ENCODE data around the gene PEAR1. TPM values are rescaled to one million over a fixed set of nuclear protein-coding genes. Genes with fewer than 3 reads are reported as not detected.

The PEAR1 gene
- total RNA-seq, 1 experiment from 2014 or later = 1.0 TPM

- Histone ChIP-seq H3K9me3 (replicated peaks) (no peaks in the 10 kb centered on the region), H3K36me3 (no peaks in the 10 kb centered on the region), H3K4me3 (no peak overlapping the region), H3K27me3 (replicated peaks) (no peaks in the 10 kb centered on the region), H3K4me1 (replicated peaks) (peaks cover 12% of the 10 kb centered on the region), H3K27ac (no peak overlapping the region)
- no peak for DNase-seq (ENCODE audit: low read depth in 1 of 2, low spot score in 2 of 2)
Observed at GRCh38 chr1:156904187-156904959, 10.9 kb downstream of the PEAR1 start.

- no peak overlapping the region for H3K4me3 ChIP-seq
- H3K9me3 ChIP-seq (replicated peaks) = no peaks in the 10 kb centered on the region
- H3K27me3 ChIP-seq (replicated peaks) = no peaks in the 10 kb centered on the region
- no peaks in the 10 kb centered on the region for H3K36me3 ChIP-seq
- H3K4me1 ChIP-seq (replicated peaks) = peaks cover 12% of the 10 kb centered on the region
- H3K27ac ChIP-seq = no peak overlapping the region
- DNase-seq (ENCODE audit: low read depth in 1 of 2, low spot score in 2 of 2) = no peak
Observed at GRCh38 chr1:156905176-156905575, 11.7 kb downstream of the PEAR1 start.

- Histone ChIP-seq H3K9me3 (replicated peaks) (no peaks in the 10 kb centered on the region), H3K27ac (no peak overlapping the region), H3K4me3 (no peak overlapping the region), H3K36me3 (no peaks in the 10 kb centered on the region), H3K27me3 (replicated peaks) (no peaks in the 10 kb centered on the region), H3K4me1 (replicated peaks) (peaks cover 12% of the 10 kb centered on the region)
- no peak for DNase-seq (ENCODE audit: low read depth in 1 of 2, low spot score in 2 of 2)
Observed at GRCh38 chr1:156905651-156906050, 12.1 kb downstream of the PEAR1 start.

- Histone ChIP-seq H3K4me3 (no peak overlapping the region), H3K27ac (no peak overlapping the region), H3K36me3 (no peaks in the 10 kb centered on the region), H3K27me3 (replicated peaks) (no peaks in the 10 kb centered on the region), H3K9me3 (replicated peaks) (no peaks in the 10 kb centered on the region), H3K4me1 (replicated peaks) (peaks cover 12% of the 10 kb centered on the region)
- no peak for DNase-seq (ENCODE audit: low read depth in 1 of 2, low spot score in 2 of 2)
Observed at GRCh38 chr1:156906206-156906906, 12.8 kb downstream of the PEAR1 start.

GRCh38 chr1:156908541-156908940 is 15.0 kb downstream of the PEAR1 start:
- no peak overlapping the region for H3K27ac ChIP-seq
- no peaks in the 10 kb centered on the region for H3K36me3 ChIP-seq
- peaks cover 12% of the 10 kb centered on the region for H3K4me1 ChIP-seq (replicated peaks)
- no peaks in the 10 kb centered on the region for H3K27me3 ChIP-seq (replicated peaks)
- H3K9me3 ChIP-seq (replicated peaks) = no peaks in the 10 kb centered on the region
- no peak for DNase-seq (ENCODE audit: low read depth in 1 of 2, low spot score in 2 of 2)
- no peak overlapping the region for H3K4me3 ChIP-seq

- H3K9me3 ChIP-seq (replicated peaks) = no peaks in the 10 kb centered on the region
Observed at GRCh38 chr1:156908955-156909354, 15.4 kb downstream of the PEAR1 start.

GRCh38 chr1:156909671-156910070 is 16.2 kb downstream of the PEAR1 start:
- Histone ChIP-seq H3K4me3 (no peak overlapping the region), H3K9me3 (replicated peaks) (no peaks in the 10 kb centered on the region), H3K27me3 (replicated peaks) (no peaks in the 10 kb centered on the region), H3K27ac (no peak overlapping the region), H3K4me1 (replicated peaks) (peaks cover 18% of the 10 kb centered on the region), H3K36me3 (no peaks in the 10 kb centered on the region)
- no peak for DNase-seq (ENCODE audit: low read depth in 1 of 2, low spot score in 2 of 2)

More at GRCh38 chr1:156908955-156909354, 15.4 kb downstream of the PEAR1 start:
- no peaks in the 10 kb centered on the region for H3K27me3 ChIP-seq (replicated peaks)
- H3K4me3 ChIP-seq = no peak overlapping the region
- H3K4me1 ChIP-seq (replicated peaks) = peaks cover 12% of the 10 kb centered on the region
- no peaks in the 10 kb centered on the region for H3K36me3 ChIP-seq
- no peak overlapping the region for H3K27ac ChIP-seq
- no peak for DNase-seq (ENCODE audit: low read depth in 1 of 2, low spot score in 2 of 2)

- no peaks in the 10 kb centered on the region for H3K36me3 ChIP-seq
- no peaks in the 10 kb centered on the region for H3K9me3 ChIP-seq (replicated peaks)
- no peak for DNase-seq (ENCODE audit: low read depth in 1 of 2, low spot score in 2 of 2)
Observed at GRCh38 chr1:156910309-156910782, 16.8 kb downstream of the PEAR1 start.

GRCh38 chr1:156911577-156912298 is 18.2 kb downstream of the PEAR1 start:
- H3K27me3 ChIP-seq (replicated peaks) = no peaks in the 10 kb centered on the region
- no peak for DNase-seq (ENCODE audit: low read depth in 1 of 2, low spot score in 2 of 2)
- no peaks in the 10 kb centered on the region for H3K36me3 ChIP-seq
- peaks cover 20% of the 10 kb centered on the region for H3K4me1 ChIP-seq (replicated peaks)
- H3K4me3 ChIP-seq = no peak overlapping the region
- no peaks in the 10 kb centered on the region for H3K9me3 ChIP-seq (replicated peaks)
- H3K27ac ChIP-seq = no peak overlapping the region

More at GRCh38 chr1:156910309-156910782, 16.8 kb downstream of the PEAR1 start:
- Histone ChIP-seq H3K4me1 (replicated peaks) (peaks cover 21% of the 10 kb centered on the region), H3K27me3 (replicated peaks) (no peaks in the 10 kb centered on the region), H3K4me3 (no peak overlapping the region), H3K27ac (no peak overlapping the region)

GRCh38 chr1:156912310-156912709 is 18.8 kb downstream of the PEAR1 start:
- Histone ChIP-seq H3K27ac (no peak overlapping the region), H3K36me3 (no peaks in the 10 kb centered on the region), H3K9me3 (replicated peaks) (no peaks in the 10 kb centered on the region), H3K4me3 (no peak overlapping the region), H3K4me1 (replicated peaks) (peaks cover 14% of the 10 kb centered on the region), H3K27me3 (replicated peaks) (no peaks in the 10 kb centered on the region)
- no peak for DNase-seq (ENCODE audit: low read depth in 1 of 2, low spot score in 2 of 2)

GRCh38 chr1:156912861-156913808 is 19.6 kb downstream of the PEAR1 start:
- Histone ChIP-seq H3K4me3 (no peak overlapping the region), H3K4me1 (replicated peaks) (peaks cover 9% of the 10 kb centered on the region), H3K36me3 (no peaks in the 10 kb centered on the region), H3K9me3 (replicated peaks) (no peaks in the 10 kb centered on the region), H3K27me3 (replicated peaks) (no peaks in the 10 kb centered on the region), H3K27ac (no peak overlapping the region)
- DNase-seq (ENCODE audit: low read depth in 1 of 2, low spot score in 2 of 2) = no peak

- Histone ChIP-seq H3K9me3 (replicated peaks) (no peaks in the 10 kb centered on the region), H3K27ac (no peak overlapping the region), H3K27me3 (replicated peaks) (no peaks in the 10 kb centered on the region), H3K4me3 (no peak overlapping the region), H3K36me3 (no peaks in the 10 kb centered on the region), H3K4me1 (replicated peaks) (peaks cover 9% of the 10 kb centered on the region)
- no peak for DNase-seq (ENCODE audit: low read depth in 1 of 2, low spot score in 2 of 2)
Observed at GRCh38 chr1:156913809-156914387, 20.4 kb downstream of the PEAR1 start.

GRCh38 chr1:156914440-156914856 is 20.9 kb downstream of the PEAR1 start:
- H3K4me1 ChIP-seq (replicated peaks) = peaks cover 9% of the 10 kb centered on the region
- H3K27me3 ChIP-seq (replicated peaks) = no peaks in the 10 kb centered on the region
- no peak for DNase-seq (ENCODE audit: low read depth in 1 of 2, low spot score in 2 of 2)
- H3K9me3 ChIP-seq (replicated peaks) = no peaks in the 10 kb centered on the region
- H3K36me3 ChIP-seq = no peaks in the 10 kb centered on the region
- H3K27ac ChIP-seq = no peak overlapping the region
- no peak overlapping the region for H3K4me3 ChIP-seq

Data from SJSA1 (cell line).